Endothelial cell of umbilical vein (primary cell): ENCODE measurements around the gene ETFB. TPM values are rescaled to one million over a fixed set of nuclear protein-coding genes. Genes with fewer than 3 reads are reported as not detected.

Source experiments
- BruUV-seq: library from RNA; stranded (reverse); fragments of 400-500 nt; replicated peaks from 2 replicates; lab custom pipeline; 2021; lab: Mats Ljungman, UMichigan
- CTCF ChIA-PET: fragments of 300-600, 350-600 bp; sonication (Branson Sonifier 250); formaldehyde crosslinking; loops from one replicate; lab custom pipeline; 2021; ENCODE audit warnings: antibody characterized with exemption, inconsistent platforms; lab: Charles Lee
- POLR2A ChIA-PET: fragments of 300-600, 350-600 bp; sonication (Branson Sonifier 250); formaldehyde crosslinking; loops from one replicate; lab custom pipeline; 2021; ENCODE audit warnings: antibody characterized with exemption, inconsistent platforms; lab: Charles Lee
- DNase-seq: peaks from one replicate; pipeline ENCODE4 v3.0.0-alpha.2; 2011; ENCODE audit warnings: low read depth, low spot score
- FAIRE-seq: peaks from 2 replicates; lab custom pipeline; 2011; peaks lifted over from hg19 to GRCh38; lab: Jason Lieb, UNC
- H2AFZ ChIP-seq: 2 replicates; pipeline ENCODE4 v1.6.0; 2012; ENCODE audit warnings: low read depth, low read length, control low read depth, inconsistent platforms
- H3K27ac ChIP-seq: 2 replicates; pipeline ENCODE4 v1.5.1; 2011; ENCODE audit warnings: low read depth, mild to moderate bottlenecking, control low read depth, low read length, moderate library complexity; ENCODE audit not compliant: insufficient read depth
- H3K27me3 ChIP-seq, 2 experiments: 2 replicates each; pipeline versions ENCODE4 v1.6.0 to v1.6.1; 2011; ENCODE audit warnings: low read length in 2 of 2, mixed read lengths in 1 of 2; ENCODE audit not compliant: control insufficient read depth in 2 of 2, insufficient read depth in 2 of 2
- H3K36me3 ChIP-seq, 2 experiments: 2 replicates in 1 of 2; 3 replicates in 1 of 2; pipeline ENCODE4 v1.5.1; 2011; ENCODE audit warnings: low read length in 2 of 2, mild to moderate bottlenecking in 1 of 2, moderate library complexity in 1 of 2; ENCODE audit not compliant: control insufficient read depth in 2 of 2, insufficient read depth in 2 of 2; ENCODE audit errors: extremely low read depth in 1 of 2
- H3K4me1 ChIP-seq: 3 replicates; pipeline ENCODE4 v1.5.1; 2011; ENCODE audit warnings: mild to moderate bottlenecking, low read length; ENCODE audit not compliant: control insufficient read depth, insufficient read depth; ENCODE audit errors: extremely low read depth
- H3K4me2 ChIP-seq: 2 replicates; pipeline ENCODE4 v1.6.1; 2011; ENCODE audit warnings: low read length, control low read depth, mixed read lengths; ENCODE audit not compliant: insufficient read depth
- H3K4me3 ChIP-seq, 3 experiments: fragments of 200-600 bp in 1 of 3; sonication (generic), shearing (Covaris generic) in 1 of 3; replicated peaks in 1 of 3; 2 replicates each; pipeline ENCODE4 v1.5.1; 2011 to 2016; ENCODE audit warnings: control low read depth in 3 of 3, low read length in 3 of 3, mild to moderate bottlenecking in 2 of 3, inconsistent platforms in 1 of 3, low read depth in 1 of 3, moderate library complexity in 1 of 3; ENCODE audit not compliant: insufficient read depth in 1 of 3
- H3K79me2 ChIP-seq: 2 replicates; pipeline ENCODE4 v1.6.0; 2012; ENCODE audit warnings: low read length, inconsistent platforms; ENCODE audit not compliant: control insufficient read depth, insufficient read depth
- H3K9ac ChIP-seq: replicated peaks from 2 replicates; pipeline ENCODE3; 2011; ENCODE audit warnings: low read length, control low read depth; ENCODE audit not compliant: insufficient read depth; ENCODE audit errors: extremely low read depth
- H3K9me1 ChIP-seq: replicated peaks from 3 replicates; pipeline ENCODE4 v1.6.0; 2011; ENCODE audit warnings: mild to moderate bottlenecking, low read length; ENCODE audit not compliant: control insufficient read depth, insufficient read depth; ENCODE audit errors: extremely low read depth
- H3K9me3 ChIP-seq: replicated peaks from 2 replicates; pipeline ENCODE4 v1.5.1; 2012; ENCODE audit warnings: low read length, inconsistent platforms; ENCODE audit not compliant: control insufficient read depth, insufficient read depth
- H4K20me1 ChIP-seq: replicated peaks from 2 replicates; pipeline ENCODE3; 2011; ENCODE audit warnings: mild to moderate bottlenecking, low read length; ENCODE audit not compliant: control insufficient read depth, insufficient read depth; ENCODE audit errors: extremely low read depth
- EZH2 ChIP-seq: IDR thresholded peaks from 2 replicates; pipeline ENCODE4 v1.6.1; 2012; ENCODE audit warnings: borderline replicate concordance, low read depth, mild to moderate bottlenecking, moderate library complexity, low read length, inconsistent platforms; ENCODE audit not compliant: severe bottlenecking
- FOS ChIP-seq: IDR thresholded peaks from 2 replicates; pipeline ENCODE4 v1.6.1; 2011; ENCODE audit warnings: mild to moderate bottlenecking, low read length, moderate library complexity, borderline replicate concordance; ENCODE audit not compliant: insufficient read depth
- GATA2 ChIP-seq: IDR thresholded peaks from 2 replicates; pipeline ENCODE4 v1.7.0; 2011; ENCODE audit warnings: low read depth, mild to moderate bottlenecking, moderate library complexity, mixed read lengths, low read length; ENCODE audit not compliant: insufficient read length, insufficient read depth
- JUN ChIP-seq: IDR thresholded peaks from 2 replicates; pipeline ENCODE4 v1.6.1; 2011; ENCODE audit warnings: borderline replicate concordance, low read depth; ENCODE audit not compliant: insufficient read length, insufficient read depth
- MYC ChIP-seq: IDR thresholded peaks from one replicate; pipeline ENCODE4 v1.6.1; 2011; ENCODE audit warnings: mild to moderate bottlenecking, low read depth, low read length
- POLR2A ChIP-seq: IDR thresholded peaks from 2 replicates; pipeline ENCODE4 v1.6.1; 2012; ENCODE audit warnings: low read depth, mild to moderate bottlenecking, control low read depth, low read length
- POLR2AphosphoS5 ChIP-seq: IDR thresholded peaks from 2 replicates; pipeline ENCODE4 v1.6.1; 2012; ENCODE audit warnings: low read depth, mild to moderate bottlenecking, control low read depth, low read length, moderate library complexity; ENCODE audit not compliant: insufficient read depth
- dilution Hi-C: fragments of 300-500 bp; cut with MboI; formaldehyde crosslinking; loops from one replicate; pipeline ENCODE4 v1.15.0; 2019; ENCODE audit warnings: low sequenced_read_pairs; ENCODE audit not compliant: extremely low pct_ligation_motif_present
- intact Hi-C: fragments of 100-400 bp; cut with micrococcal nuclease; formaldehyde crosslinking; loops from one replicate; pipeline ENCODE4 v1.10.0; 2022
- polyA plus RNA-seq, 4 experiments: library from polyadenylated mRNA; depleted of rRNA in 3 of 4; stranded (reverse) in 3 of 4; unstranded in 1 of 4; fragments of >200 nt; gene quantifications; 2 replicates each; pipeline versions ENCODE4 v1.2.1 to v1.2.3, GENCODE V29; 2011 to 2012; ENCODE audit warnings: missing spikeins in 1 of 4
- total RNA-seq: library from RNA; stranded (reverse); gene quantifications from 2 replicates; pipeline ENCODE4 v1.2.3, GENCODE V29; 2021
- TF ChIP-seq, protein P1 (sequence below): IDR thresholded peaks from 2 replicates; pipeline ENCODE4 v1.6.1; 2011; ENCODE audit not compliant: insufficient read depth, insufficient read length
- TF ChIP-seq, protein P2 (sequence below), 2 donors: IDR thresholded peaks; 1 replicate in 1 of 2; 2 replicates in 1 of 2; pipeline ENCODE4 v1.5.1; 2011; ENCODE audit warnings: low read length in 2 of 2, mild to moderate bottlenecking in 2 of 2, moderate library complexity in 2 of 2, control low read depth in 1 of 2, inconsistent platforms in 1 of 2, low read depth in 1 of 2; ENCODE audit not compliant: insufficient read depth in 1 of 2; ENCODE audit errors: extremely low read depth in 1 of 2

Gene ETFB
- total and polyA plus RNA-seq, 2 donors (not counting 3 experiments of a cell fraction or from before 2014, with no cell fraction given), result 54.1 to 99.2 TPM

DNA sequence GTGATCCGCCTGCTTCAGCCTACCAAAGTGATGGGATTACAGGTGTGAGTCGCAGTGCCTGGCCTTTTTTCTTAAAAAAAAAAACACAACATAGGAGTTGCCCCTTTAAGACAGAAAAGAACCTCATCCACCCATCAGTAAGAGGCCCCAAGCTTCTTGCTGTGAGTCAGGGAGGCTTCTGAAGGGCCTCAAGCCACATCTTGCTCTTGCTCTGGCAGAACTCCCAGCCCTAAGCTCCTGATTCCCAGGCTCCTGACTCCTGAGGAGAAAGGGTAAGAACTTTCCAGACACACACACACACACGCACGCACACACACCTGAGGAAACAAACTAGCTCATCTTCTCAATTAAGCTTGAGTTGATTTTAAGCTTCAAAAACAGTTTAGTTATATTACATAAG lies 6.9 kb downstream of the ETFB start:
- dilution Hi-C loops, result no loop called here
- no peak overlapping the region for H3K4me2 ChIP-seq
- no peak overlapping the region for H3K9ac ChIP-seq
- no peaks in the 10 kb centered on the region for H3K79me2 ChIP-seq
- H3K4me3 ChIP-seq, result no peak overlapping the region
- ChIA-PET POLR2A (no interaction called here), CTCF (interaction anchor here (1.3 to 2.2 kb wide), 2 partner anchors 18 to 20 kb away, joined by 6 to 11 read pairs; partner anchors contain the start of gene VSIG10L)
- TF ChIP-seq POLR2AphosphoS5 (no peak), FOS (no peak), JUN (no peak), EZH2 (no peak), MYC (no peak), GATA2 (no peak), POLR2A (no peak)
- TF ChIP-seq, protein P1, sequence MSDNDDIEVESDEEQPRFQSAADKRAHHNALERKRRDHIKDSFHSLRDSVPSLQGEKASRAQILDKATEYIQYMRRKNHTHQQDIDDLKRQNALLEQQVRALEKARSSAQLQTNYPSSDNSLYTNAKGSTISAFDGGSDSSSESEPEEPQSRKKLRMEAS, result no peak
- TF ChIP-seq, protein P2, sequence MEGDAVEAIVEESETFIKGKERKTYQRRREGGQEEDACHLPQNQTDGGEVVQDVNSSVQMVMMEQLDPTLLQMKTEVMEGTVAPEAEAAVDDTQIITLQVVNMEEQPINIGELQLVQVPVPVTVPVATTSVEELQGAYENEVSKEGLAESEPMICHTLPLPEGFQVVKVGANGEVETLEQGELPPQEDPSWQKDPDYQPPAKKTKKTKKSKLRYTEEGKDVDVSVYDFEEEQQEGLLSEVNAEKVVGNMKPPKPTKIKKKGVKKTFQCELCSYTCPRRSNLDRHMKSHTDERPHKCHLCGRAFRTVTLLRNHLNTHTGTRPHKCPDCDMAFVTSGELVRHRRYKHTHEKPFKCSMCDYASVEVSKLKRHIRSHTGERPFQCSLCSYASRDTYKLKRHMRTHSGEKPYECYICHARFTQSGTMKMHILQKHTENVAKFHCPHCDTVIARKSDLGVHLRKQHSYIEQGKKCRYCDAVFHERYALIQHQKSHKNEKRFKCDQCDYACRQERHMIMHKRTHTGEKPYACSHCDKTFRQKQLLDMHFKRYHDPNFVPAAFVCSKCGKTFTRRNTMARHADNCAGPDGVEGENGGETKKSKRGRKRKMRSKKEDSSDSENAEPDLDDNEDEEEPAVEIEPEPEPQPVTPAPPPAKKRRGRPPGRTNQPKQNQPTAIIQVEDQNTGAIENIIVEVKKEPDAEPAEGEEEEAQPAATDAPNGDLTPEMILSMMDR (IDR thresholded peaks at IDR 0.05; ENCODE audit: extremely low read depth in 1 of 2, insufficient read depth in 1 of 2, low read depth in 1 of 2, low read length in 2 of 2), result no peak
- H3K36me3 ChIP-seq, result no peaks in the 10 kb centered on the region
- no peaks in the 10 kb centered on the region for H3K27me3 ChIP-seq
- no peaks in the 10 kb centered on the region for H3K9me1 ChIP-seq
- intact Hi-C loops, result no loop called here
- no peaks in the 10 kb centered on the region for H4K20me1 ChIP-seq
- no TSS peak for BruUV-seq
- no peaks in the 10 kb centered on the region for H3K9me3 ChIP-seq
- H3K27ac ChIP-seq, result no peak overlapping the region
- peaks cover 7% of the 10 kb centered on the region for H3K4me1 ChIP-seq
- H2AFZ ChIP-seq, result no peak overlapping the region
- no peak for FAIRE-seq
- no peak for DNase-seq
